GM12875 (cell line): Measurements from ENCODE around the gene BHMT2.
A peak's percentile ranks its signal among the peaks of the same experiment; 100 is the strongest.

Experiments
- H3K4me3 ChIP-seq: one replicate; pipeline ENCODE4 v1.5.1; 2011; ENCODE audit warnings: low read depth, low read length, control low read depth
- TF ChIP-seq, protein P1 (sequence below): IDR thresholded peaks from 2 replicates; pipeline ENCODE4 v1.5.1; 2011; ENCODE audit warnings: low read depth, mild to moderate bottlenecking, control low read depth, inconsistent platforms, low read length, moderate library complexity, borderline replicate concordance; ENCODE audit not compliant: insufficient read depth

BHMT2 gene, protein sequence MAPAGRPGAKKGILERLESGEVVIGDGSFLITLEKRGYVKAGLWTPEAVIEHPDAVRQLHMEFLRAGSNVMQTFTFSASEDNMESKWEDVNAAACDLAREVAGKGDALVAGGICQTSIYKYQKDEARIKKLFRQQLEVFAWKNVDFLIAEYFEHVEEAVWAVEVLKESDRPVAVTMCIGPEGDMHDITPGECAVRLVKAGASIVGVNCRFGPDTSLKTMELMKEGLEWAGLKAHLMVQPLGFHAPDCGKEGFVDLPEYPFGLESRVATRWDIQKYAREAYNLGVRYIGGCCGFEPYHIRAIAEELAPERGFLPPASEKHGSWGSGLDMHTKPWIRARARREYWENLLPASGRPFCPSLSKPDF

GRCh38 chr5:79069488-79070349, at the start of gene BHMT2, which contains the start of gene DMGDH:
TSS of gene BHMT2 (plus strand) at chr5:79069767. CDS start at chr5:79069783, 16 bp downstream.
TSS of gene DMGDH (minus strand) at chr5:79069674. CDS start at chr5:79069620, 54 bp downstream.
- TF ChIP-seq, protein P1, sequence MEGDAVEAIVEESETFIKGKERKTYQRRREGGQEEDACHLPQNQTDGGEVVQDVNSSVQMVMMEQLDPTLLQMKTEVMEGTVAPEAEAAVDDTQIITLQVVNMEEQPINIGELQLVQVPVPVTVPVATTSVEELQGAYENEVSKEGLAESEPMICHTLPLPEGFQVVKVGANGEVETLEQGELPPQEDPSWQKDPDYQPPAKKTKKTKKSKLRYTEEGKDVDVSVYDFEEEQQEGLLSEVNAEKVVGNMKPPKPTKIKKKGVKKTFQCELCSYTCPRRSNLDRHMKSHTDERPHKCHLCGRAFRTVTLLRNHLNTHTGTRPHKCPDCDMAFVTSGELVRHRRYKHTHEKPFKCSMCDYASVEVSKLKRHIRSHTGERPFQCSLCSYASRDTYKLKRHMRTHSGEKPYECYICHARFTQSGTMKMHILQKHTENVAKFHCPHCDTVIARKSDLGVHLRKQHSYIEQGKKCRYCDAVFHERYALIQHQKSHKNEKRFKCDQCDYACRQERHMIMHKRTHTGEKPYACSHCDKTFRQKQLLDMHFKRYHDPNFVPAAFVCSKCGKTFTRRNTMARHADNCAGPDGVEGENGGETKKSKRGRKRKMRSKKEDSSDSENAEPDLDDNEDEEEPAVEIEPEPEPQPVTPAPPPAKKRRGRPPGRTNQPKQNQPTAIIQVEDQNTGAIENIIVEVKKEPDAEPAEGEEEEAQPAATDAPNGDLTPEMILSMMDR: no peak
- H3K4me3 ChIP-seq: no peak within 1 kb of the TSS

DNA sequence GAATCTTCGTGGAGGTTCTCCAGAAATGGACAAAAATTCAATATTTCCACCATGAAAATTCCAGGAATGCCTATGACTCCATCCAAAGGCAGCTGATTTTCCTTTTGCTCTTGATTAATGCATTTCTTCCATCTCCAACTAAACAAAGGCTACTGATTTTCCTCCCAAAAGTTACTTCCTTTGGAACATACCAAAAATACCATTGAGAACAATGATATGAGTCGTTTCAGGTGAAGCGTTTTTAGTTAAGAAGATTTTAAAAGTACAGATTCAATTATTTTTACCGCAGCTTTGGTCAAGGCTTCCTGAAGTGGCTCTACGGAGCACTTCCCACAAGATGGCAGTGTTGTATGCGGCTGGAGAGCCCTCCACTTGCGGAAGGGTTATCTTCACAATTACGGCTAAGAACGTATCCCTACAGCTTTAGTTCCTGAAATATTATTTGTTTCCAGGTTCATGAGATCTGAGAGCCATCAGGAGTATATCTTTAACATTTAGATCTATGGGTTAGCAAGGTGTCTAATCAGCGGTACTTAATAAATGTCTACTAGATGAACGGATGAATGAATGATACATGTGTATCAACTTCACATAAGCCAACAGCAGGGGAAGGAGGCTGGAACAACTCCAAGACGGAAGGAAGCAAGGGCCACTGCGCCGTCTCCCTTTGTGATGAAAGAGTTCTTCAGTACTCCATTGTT, 48.6 kb upstream of the BHMT2 start:
- TF ChIP-seq, protein P1: peak; percentile 76
- H3K4me3 ChIP-seq: no peak overlapping the region

GRCh38 chr5:79021753-79022152, 47.8 kb upstream of the BHMT2 start:
- H3K4me3 ChIP-seq: no peak overlapping the region
- TF ChIP-seq, protein P1: no peak

GRCh38 chr5:79022771-79023170, 46.8 kb upstream of the BHMT2 start:
- TF ChIP-seq, protein P1: no peak

DNA sequence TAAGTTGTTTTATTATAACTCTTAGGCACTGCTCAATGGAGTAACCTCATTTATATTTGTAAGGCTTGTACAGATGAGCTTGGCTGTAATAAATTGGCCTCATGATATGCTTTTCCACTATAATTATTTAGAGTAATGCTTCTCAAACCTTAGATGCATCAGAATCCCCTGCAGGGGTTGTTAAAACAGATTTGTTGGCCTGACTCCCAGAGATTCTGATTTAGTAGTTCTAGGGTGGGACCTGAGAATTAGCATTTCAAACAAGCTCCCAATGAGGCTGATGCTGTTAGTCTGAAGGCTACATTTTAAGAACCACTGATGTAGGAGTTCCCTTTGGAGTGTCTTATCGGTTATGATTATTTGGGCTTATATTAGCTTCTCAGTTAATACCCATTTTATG, 46.2 kb upstream of the BHMT2 start:
- H3K4me3 ChIP-seq: no peak overlapping the region
- TF ChIP-seq, protein P1: no peak

More at GRCh38 chr5:79022771-79023170, 46.8 kb upstream of the BHMT2 start:
- no peak overlapping the region for H3K4me3 ChIP-seq

- TF ChIP-seq, protein P1: no peak
- no peak overlapping the region for H3K4me3 ChIP-seq
These were observed 45.6 kb upstream of the BHMT2 start for GRCh38 chr5:79023947-79024346.
